G401.6 (cell line): ENCODE results near the gene MYO1B.

Source experiments
- FAIRE-seq: peaks from 2 replicates; lab custom pipeline; 2012; peaks lifted over from hg19 to GRCh38; lab: Jason Lieb, UNC

MYO1B gene

GRCh38 chr2:191262436-191262835 is 17.2 kb downstream of the MYO1B start:
- no peak for FAIRE-seq

GRCh38 chr2:191263050-191263449 is 17.8 kb downstream of the MYO1B start:
- no peak for FAIRE-seq

GRCh38 chr2:191264647-191265081 is 19.5 kb downstream of the MYO1B start:
- FAIRE-seq, result no peak

GRCh38 chr2:191265311-191266170 is 20.3 kb downstream of the MYO1B start:
- no peak for FAIRE-seq

- no peak for FAIRE-seq
Observed at GRCh38 chr2:191266201-191266600, 21.0 kb downstream of the MYO1B start.

GRCh38 chr2:191268596-191268995 is 23.4 kb downstream of the MYO1B start:
- FAIRE-seq, result no peak

- no peak for FAIRE-seq
Observed at GRCh38 chr2:191270306-191271161, 25.3 kb downstream of the MYO1B start.

- FAIRE-seq, result no peak
Observed at GRCh38 chr2:191272064-191272463, 26.9 kb downstream of the MYO1B start.

- no peak for FAIRE-seq
Observed at GRCh38 chr2:191274413-191274815, 29.2 kb downstream of the MYO1B start.

- FAIRE-seq, result no peak
Observed at GRCh38 chr2:191276792-191277465, 31.7 kb downstream of the MYO1B start.

- no peak for FAIRE-seq
Observed at GRCh38 chr2:191280290-191280689, 35.1 kb downstream of the MYO1B start.

- no peak for FAIRE-seq
Observed at GRCh38 chr2:191280834-191281756, 35.9 kb downstream of the MYO1B start.

- no peak for FAIRE-seq
Observed at GRCh38 chr2:191285252-191285651, 40.0 kb downstream of the MYO1B start.

- no peak for FAIRE-seq
Observed at GRCh38 chr2:191287820-191288219, 42.6 kb downstream of the MYO1B start.

- FAIRE-seq, result no peak
Observed at GRCh38 chr2:191289049-191289448, 43.8 kb downstream of the MYO1B start.

- no peak for FAIRE-seq
Observed at GRCh38 chr2:191291471-191291870, 46.3 kb downstream of the MYO1B start.

GRCh38 chr2:191292869-191293268 is 47.7 kb downstream of the MYO1B start:
- FAIRE-seq, result no peak

GRCh38 chr2:191295088-191295487 is 49.9 kb downstream of the MYO1B start:
- no peak for FAIRE-seq

- no peak for FAIRE-seq
Observed at GRCh38 chr2:191296083-191297006, 51.1 kb downstream of the MYO1B start.

GRCh38 chr2:191297033-191297432 is 51.8 kb downstream of the MYO1B start:
- FAIRE-seq, result no peak
